K562 (cell line): ENCODE results near the gene DEDD2. TPM values are rescaled to one million over a fixed set of nuclear protein-coding genes. Genes with fewer than 3 reads are reported as not detected.

Experiments
- DLX4 ChIP-seq: fragments of 250-450 bp; sonication (Bioruptor Pico); IDR thresholded peaks from 2 replicates; pipeline ENCODE4 v1.6.1; 2021; ENCODE audit warnings: mild to moderate bottlenecking
- ELK1 ChIP-seq: sonication (generic); formaldehyde crosslinking; IDR thresholded peaks from 2 replicates; pipeline ENCODE4 v1.8.1; 2022; ENCODE audit warnings: missing genetic modification reagents
- EZH2 ChIP-seq: IDR thresholded peaks from 2 replicates; pipeline ENCODE4 v1.6.1; 2012; ENCODE audit warnings: low read depth, mild to moderate bottlenecking, inconsistent platforms, low read length, borderline replicate concordance
- KAT2B ChIP-seq: IDR thresholded peaks from one replicate; pipeline ENCODE4 v1.6.1; 2012; ENCODE audit warnings: low read depth, mild to moderate bottlenecking, control low read depth, inconsistent platforms, low read length, moderate library complexity
- KDM1A ChIP-seq, 2 experiments: fragments of 450-650 bp; IDR thresholded peaks; 2 replicates each; pipeline ENCODE4 v1.6.1; 2016; ENCODE audit warnings: mild to moderate bottlenecking in 2 of 2
- RNF219 ChIP-seq: fragments of 250-450 bp; sonication (Bioruptor Pico); IDR thresholded peaks from 2 replicates; pipeline ENCODE4 v1.5.0; 2022; ENCODE audit warnings: mild to moderate bottlenecking
- SREBF2 ChIP-seq: sonication (generic); formaldehyde crosslinking; IDR thresholded peaks from 2 replicates; pipeline ENCODE4 v1.4.0; 2020; ENCODE audit warnings: mild to moderate bottlenecking, missing genetic modification reagents
- TCF3 ChIP-seq: sonication (generic); formaldehyde crosslinking; IDR thresholded peaks from 2 replicates; pipeline ENCODE4 v1.4.0; 2020; ENCODE audit warnings: mild to moderate bottlenecking, missing genetic modification reagents
- TSC22D4 ChIP-seq: fragments of 450-650 bp; IDR thresholded peaks from 2 replicates; pipeline ENCODE4 v1.6.1; 2016; ENCODE audit warnings: missing genetic modification characterization, missing biosample characterization, control low read depth
- ZNF197 ChIP-seq: fragments of 200-800 bp; sonication (Bioruptor generic); IDR thresholded peaks from 2 replicates; pipeline ENCODE4 v1.6.1; 2016; ENCODE audit warnings: low read depth, missing genetic modification characterization, missing compliant biosample characterization
- ZNF324 ChIP-seq: fragments of 250-450 bp; sonication (Bioruptor Pico); IDR thresholded peaks from 2 replicates; pipeline ENCODE4 v1.4.0; 2020; ENCODE audit warnings: mild to moderate bottlenecking
- ZNF436 ChIP-seq: fragments of 250-450, 450-650 bp; sonication (Bioruptor Pico); formaldehyde crosslinking; IDR thresholded peaks from 2 replicates; pipeline ENCODE4 v1.7.0; 2020; ENCODE audit warnings: mild to moderate bottlenecking
- ZNF561 ChIP-seq: fragments of 450-650 bp; formaldehyde crosslinking; conservative IDR thresholded peaks from 2 replicates; pipeline ENCODE4 v1.4.0; 2020; ENCODE audit warnings: mild to moderate bottlenecking, moderate library complexity
- ZNF639 ChIP-seq, 2 experiments: fragments of 200-800 bp in 1 of 2; sonication (Bioruptor generic) in 1 of 2; sonication (generic) in 1 of 2; formaldehyde crosslinking in 1 of 2; IDR thresholded peaks in 1 of 2; conservative IDR thresholded peaks in 1 of 2; 2 replicates each; pipeline versions ENCODE4 v1.5.0 to v1.6.1; 2016 to 2020; ENCODE audit warnings: missing compliant biosample characterization in 1 of 2, missing genetic modification characterization in 1 of 2, missing genetic modification reagents in 1 of 2
- polyA plus RNA-seq, 8 experiments: library from polyadenylated mRNA; depleted of rRNA in 4 of 8; stranded (reverse) in 5 of 8; unstranded in 3 of 8; fragments of >200 nt; fragmentation: Nextera tagmentation in 2 of 8; fragmentation: Illumina TruSeq in 1 of 8; extraction: Ambion mirVana in 2 of 8; extraction: Trizol in 1 of 8; gene quantifications; 2 replicates each; pipeline versions ENCODE4 v1.2.1 to v1.2.3, GENCODE V29; 2011 to 2014; ENCODE audit warnings: inconsistent platforms in 1 of 8, missing spikeins in 1 of 8
- total RNA-seq, 7 experiments: library from RNA; depleted of rRNA in 6 of 7; stranded (reverse); fragments of >200 nt in 6 of 7; fragmentation: Illumina TruSeq in 2 of 7; extraction: Trizol in 2 of 7; gene quantifications; 2 replicates each; pipeline versions ENCODE4 v1.2.1 to v1.2.3, GENCODE V29; 2011 to 2021; ENCODE audit warnings: low replicate concordance in 1 of 7
- TF ChIP-seq, protein P1 (sequence below): fragments of 250-450 bp; sonication (Bioruptor Pico); IDR thresholded peaks from 2 replicates; pipeline ENCODE4 v1.4.0; 2020
- TF ChIP-seq, protein P2 (sequence below): fragments of 250-450 bp; sonication (Bioruptor Pico); IDR thresholded peaks from 2 replicates; pipeline ENCODE4 v1.4.0; 2020

DEDD2 gene
- total and polyA plus RNA-seq, 9 of the 15 experiments (the other 6 are each of a cell fraction or from before 2014, with no cell fraction given) = 4.3 to 43.0 (median 29.2) TPM

- TF ChIP-seq, protein P1, sequence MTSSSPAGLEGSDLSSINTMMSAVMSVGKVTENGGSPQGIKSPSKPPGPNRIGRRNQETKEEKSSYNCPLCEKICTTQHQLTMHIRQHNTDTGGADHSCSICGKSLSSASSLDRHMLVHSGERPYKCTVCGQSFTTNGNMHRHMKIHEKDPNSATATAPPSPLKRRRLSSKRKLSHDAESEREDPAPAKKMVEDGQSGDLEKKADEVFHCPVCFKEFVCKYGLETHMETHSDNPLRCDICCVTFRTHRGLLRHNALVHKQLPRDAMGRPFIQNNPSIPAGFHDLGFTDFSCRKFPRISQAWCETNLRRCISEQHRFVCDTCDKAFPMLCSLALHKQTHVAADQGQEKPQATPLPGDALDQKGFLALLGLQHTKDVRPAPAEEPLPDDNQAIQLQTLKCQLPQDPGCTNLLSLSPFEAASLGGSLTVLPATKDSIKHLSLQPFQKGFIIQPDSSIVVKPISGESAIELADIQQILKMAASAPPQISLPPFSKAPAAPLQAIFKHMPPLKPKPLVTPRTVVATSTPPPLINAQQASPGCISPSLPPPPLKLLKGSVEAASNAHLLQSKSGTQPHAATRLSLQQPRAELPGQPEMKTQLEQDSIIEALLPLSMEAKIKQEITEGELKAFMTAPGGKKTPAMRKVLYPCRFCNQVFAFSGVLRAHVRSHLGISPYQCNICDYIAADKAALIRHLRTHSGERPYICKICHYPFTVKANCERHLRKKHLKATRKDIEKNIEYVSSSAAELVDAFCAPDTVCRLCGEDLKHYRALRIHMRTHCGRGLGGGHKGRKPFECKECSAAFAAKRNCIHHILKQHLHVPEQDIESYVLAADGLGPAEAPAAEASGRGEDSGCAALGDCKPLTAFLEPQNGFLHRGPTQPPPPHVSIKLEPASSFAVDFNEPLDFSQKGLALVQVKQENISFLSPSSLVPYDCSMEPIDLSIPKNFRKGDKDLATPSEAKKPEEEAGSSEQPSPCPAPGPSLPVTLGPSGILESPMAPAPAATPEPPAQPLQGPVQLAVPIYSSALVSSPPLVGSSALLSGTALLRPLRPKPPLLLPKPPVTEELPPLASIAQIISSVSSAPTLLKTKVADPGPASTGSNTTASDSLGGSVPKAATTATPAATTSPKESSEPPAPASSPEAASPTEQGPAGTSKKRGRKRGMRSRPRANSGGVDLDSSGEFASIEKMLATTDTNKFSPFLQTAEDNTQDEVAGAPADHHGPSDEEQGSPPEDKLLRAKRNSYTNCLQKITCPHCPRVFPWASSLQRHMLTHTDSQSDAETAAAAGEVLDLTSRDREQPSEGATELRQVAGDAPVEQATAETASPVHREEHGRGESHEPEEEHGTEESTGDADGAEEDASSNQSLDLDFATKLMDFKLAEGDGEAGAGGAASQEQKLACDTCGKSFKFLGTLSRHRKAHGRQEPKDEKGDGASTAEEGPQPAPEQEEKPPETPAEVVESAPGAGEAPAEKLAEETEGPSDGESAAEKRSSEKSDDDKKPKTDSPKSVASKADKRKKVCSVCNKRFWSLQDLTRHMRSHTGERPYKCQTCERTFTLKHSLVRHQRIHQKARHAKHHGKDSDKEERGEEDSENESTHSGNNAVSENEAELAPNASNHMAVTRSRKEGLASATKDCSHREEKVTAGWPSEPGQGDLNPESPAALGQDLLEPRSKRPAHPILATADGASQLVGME (CRISPR knock-in tag) = no peak
- TF ChIP-seq EZH2 (no peak), ZNF639 (CRISPR knock-in tag; conservative IDR thresholded peaks at IDR 0.05 in 1 of 2, IDR thresholded peaks at IDR 0.05 in 1 of 2) (no peak), ELK1 (CRISPR knock-in tag) (no peak), TCF3 (peak; percentile 49), SREBF2 (CRISPR knock-in tag) (no peak), ZNF436 (CRISPR knock-in tag) (no peak), KAT2B (no peak), DLX4 (CRISPR knock-in tag) (no peak), KDM1A (IDR thresholded peaks at IDR 0.05) (peak in 1 of 2 experiments; percentile 48; a peak in 1 of 4 replicates), TSC22D4 (no peak), ZNF197 (CRISPR knock-in tag) (no peak), RNF219 (CRISPR knock-in tag) (no peak), ZNF561 (CRISPR knock-in tag) (no peak), ZNF324 (CRISPR knock-in tag) (no peak)
- TF ChIP-seq, protein P2, sequence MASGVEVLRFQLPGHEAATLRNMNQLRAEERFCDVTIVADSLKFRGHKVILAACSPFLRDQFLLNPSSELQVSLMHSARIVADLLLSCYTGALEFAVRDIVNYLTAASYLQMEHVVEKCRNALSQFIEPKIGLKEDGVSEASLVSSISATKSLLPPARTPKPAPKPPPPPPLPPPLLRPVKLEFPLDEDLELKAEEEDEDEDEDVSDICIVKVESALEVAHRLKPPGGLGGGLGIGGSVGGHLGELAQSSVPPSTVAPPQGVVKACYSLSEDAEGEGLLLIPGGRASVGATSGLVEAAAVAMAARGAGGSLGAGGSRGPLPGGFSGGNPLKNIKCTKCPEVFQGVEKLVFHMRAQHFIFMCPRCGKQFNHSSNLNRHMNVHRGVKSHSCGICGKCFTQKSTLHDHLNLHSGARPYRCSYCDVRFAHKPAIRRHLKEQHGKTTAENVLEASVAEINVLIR (CRISPR knock-in tag) = no peak
These were observed 12.4 kb upstream of the DEDD2 start (continued) for GRCh38 chr19:42229855-42230351.
